HUES48 (cell line): ENCODE results near the gene TMEM74B.
"Not testable (repeated sequence)": the region's sequence is repeated elsewhere in the genome, so short reads cannot be mapped to it uniquely, and the experiment has no call there.

Experiments
- H3K27ac ChIP-seq: one replicate; pipeline ENCODE4 v1.7.0; 2013; ENCODE audit warnings: low read depth, low read length, inconsistent platforms
- H3K27me3 ChIP-seq: 2 replicates; pipeline ENCODE4 v1.6.1; 2013; ENCODE audit warnings: mild to moderate bottlenecking, low read length; ENCODE audit not compliant: control insufficient read depth, insufficient read depth
- H3K36me3 ChIP-seq: 2 replicates; pipeline ENCODE4 v1.6.1; 2013; ENCODE audit warnings: low read length; ENCODE audit not compliant: control insufficient read depth, insufficient read depth
- H3K4me1 ChIP-seq: 2 replicates; pipeline ENCODE4 v1.6.1; 2013; ENCODE audit warnings: mild to moderate bottlenecking, low read length; ENCODE audit not compliant: control insufficient read depth, insufficient read depth
- H3K4me3 ChIP-seq: 2 replicates; pipeline ENCODE4 v1.5.1; 2013; ENCODE audit warnings: mild to moderate bottlenecking, low read depth, low read length
- H3K9ac ChIP-seq: 2 replicates; pipeline ENCODE4 v1.6.1; 2013; ENCODE audit warnings: mild to moderate bottlenecking, low read depth, low read length, moderate library complexity
- H3K9me3 ChIP-seq: 2 replicates; pipeline ENCODE4 v1.6.1; 2013; ENCODE audit warnings: low read length; ENCODE audit not compliant: control insufficient read depth, insufficient read depth

The TMEM74B gene

DNA sequence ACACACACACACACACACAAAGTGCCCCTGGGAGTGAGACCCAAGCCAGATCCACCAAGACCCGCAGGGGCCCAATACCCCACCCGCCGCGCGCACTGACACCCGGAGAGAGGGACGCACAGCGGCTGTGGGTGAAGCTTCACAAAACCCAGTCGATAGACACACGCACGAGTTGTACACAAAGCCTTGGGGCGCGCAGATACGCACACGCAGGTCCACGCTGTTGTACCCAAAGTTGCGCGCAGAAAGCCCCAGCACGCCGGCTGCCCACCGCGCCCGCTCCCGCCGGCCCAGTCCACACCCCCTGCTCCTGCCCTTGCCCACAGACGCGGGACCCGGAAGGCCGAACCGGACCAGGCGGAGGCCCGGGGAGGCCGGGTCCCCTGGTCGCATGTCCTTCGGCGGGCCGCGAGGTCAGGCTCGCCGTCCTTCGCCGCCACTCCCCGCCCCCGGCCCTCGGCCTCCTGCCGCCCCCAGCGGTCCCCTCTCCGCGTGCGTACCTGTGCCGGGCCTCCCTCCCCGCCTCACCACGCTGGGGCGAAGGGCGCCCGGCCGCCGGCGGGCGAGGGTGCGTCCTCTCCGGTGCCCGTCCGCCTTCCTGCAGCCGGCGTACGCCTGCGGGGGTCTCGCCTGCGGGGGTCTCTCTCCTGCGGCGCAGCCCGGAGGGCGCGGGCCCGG, at the start of gene TMEM74B:
TMEM74B (minus strand) TSS at position 344 of the 678 bp plus-strand sequence. CDS start 1,180 bp downstream, outside the sequence.
- Histone ChIP-seq H3K4me1 (peaks cover 24% of the 10 kb centered on the region), H3K9me3 (no peaks in the 10 kb centered on the region), H3K4me3 (peak within 1 kb of the TSS; percentile 60)

DNA sequence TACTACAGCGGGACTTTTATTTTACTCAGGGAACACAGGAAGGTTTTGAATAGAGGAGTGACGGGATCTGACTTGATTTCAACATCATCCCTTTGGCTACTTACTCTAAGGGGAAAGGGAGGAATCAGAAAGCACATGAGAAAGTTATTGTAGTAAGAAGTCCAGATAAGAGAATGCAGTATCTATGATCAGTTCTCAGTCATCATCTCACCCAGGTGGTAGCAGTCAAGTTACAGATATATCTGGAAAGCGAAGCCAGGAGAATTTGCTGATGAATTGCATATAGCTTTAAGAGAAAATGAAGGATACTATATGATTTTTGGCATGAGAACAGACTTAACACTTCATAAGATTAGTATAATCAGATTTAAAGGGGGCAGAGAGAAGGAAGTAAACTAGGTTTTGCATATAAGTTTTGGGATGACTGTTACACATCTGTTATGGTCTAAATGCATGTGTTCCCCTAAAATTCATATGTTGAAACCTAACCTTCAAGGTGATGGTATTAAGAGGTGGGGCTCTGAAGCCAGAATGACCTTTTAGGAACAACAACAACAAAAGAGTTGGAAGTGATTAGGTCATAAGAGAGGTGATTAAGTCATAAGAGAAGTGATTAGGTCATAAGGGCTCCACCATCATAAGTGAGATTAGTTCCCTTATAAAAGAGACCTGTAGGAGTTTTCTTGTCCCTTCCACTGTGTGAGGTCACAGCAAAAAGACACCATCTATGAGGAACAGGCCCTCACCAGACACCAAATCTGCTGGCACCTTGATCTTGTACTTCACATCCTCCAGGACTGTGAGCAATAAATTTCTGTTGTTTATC, 47.7 kb upstream of the TMEM74B start:
- H3K27me3 ChIP-seq, result peaks cover 22% of the 10 kb centered on the region
- no peaks in the 10 kb centered on the region for H3K36me3 ChIP-seq
- H3K9ac ChIP-seq, result no peak overlapping the region
- no peak overlapping the region for H3K27ac ChIP-seq
- no peaks in the 10 kb centered on the region for H3K4me1 ChIP-seq
- H3K4me3 ChIP-seq, result no peak overlapping the region
- H3K9me3 ChIP-seq, result no peaks in the 10 kb centered on the region

More for the DNA sequence above, at the start of gene TMEM74B:
- Histone ChIP-seq H3K27ac (no peak within 1 kb of the TSS), H3K9ac (no peak within 1 kb of the TSS), H3K27me3 (peaks cover 48% of the 10 kb centered on the region), H3K36me3 (no peaks in the 10 kb centered on the region)

DNA sequence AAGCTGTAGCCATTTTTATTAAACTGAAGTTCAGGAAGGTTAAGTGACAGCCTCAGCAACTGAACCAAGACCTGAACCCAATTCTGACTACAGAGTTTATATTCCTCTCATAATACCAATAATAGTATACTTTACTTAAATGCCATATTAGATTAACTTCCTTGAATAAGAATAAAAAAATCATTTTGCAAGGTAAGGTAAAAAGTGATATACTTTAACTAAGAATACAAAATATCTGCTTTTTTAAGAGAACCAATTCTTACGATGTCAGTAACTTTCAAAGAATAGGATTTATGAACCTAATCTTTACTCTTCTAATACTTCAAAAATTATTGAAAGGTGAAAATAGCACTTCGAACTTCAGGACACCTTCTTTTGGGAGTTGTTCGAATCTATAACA, 44.8 kb upstream of the TMEM74B start:
- Histone ChIP-seq H3K4me1 (no peaks in the 10 kb centered on the region), H3K9me3 (no peaks in the 10 kb centered on the region), H3K36me3 (no peaks in the 10 kb centered on the region), H3K27ac (no peak overlapping the region), H3K9ac (no peak overlapping the region), H3K27me3 (peaks cover 37% of the 10 kb centered on the region), H3K4me3 (no peak overlapping the region)

DNA sequence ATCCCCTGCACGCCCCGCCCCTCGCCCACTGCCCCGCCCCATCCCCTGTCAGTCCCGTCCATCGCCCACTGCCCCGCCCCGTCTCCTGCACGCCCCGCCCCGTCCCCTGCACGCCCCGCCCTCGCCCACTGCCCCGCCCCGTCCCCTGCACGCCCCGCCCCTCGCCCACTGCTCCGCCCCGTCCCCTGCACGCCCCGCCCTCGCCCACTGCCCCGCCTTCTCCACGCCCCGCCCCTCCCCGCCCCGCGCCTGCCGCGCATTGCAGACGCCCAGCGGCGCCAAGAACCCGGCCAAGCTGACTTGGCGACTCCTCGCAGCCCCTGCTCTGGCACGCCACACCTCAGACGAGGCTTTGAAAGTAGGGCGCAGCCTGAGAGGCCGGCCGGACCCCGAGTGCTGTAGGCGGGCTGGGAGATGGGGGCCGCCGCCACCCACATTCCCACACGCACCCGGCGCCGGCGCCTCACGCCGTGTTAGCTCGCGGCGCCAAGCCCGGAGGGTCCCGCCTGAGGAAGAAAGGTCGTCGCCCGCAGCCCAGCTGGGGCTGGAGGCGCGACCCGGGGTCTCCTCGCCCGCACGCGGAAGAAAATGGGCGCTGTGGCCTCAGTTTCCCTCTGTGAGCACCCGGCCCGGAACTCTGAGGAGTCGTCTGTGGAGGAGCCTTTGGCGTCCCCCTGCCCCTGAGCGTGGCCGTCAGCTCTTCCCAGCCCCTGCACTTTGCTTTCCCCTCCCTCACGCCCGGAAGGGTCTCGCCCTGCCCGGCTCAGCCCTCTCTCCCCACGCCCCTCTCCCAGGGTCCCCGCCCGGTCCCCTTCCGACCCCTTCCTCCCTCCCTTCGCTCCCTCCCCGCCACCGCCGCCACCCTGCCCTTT, 41.2 kb upstream of the TMEM74B start, which contains the start of gene RAD21L1:
RAD21L1 (plus strand) TSS at position 262 of the 872 bp plus-strand sequence. CDS start 2,410 bp downstream, outside the sequence.
- Histone ChIP-seq H3K9me3 (no peaks in the 10 kb centered on the region), H3K27me3 (peaks cover 33% of the 10 kb centered on the region), H3K9ac (peak within 1 kb of the TSS; percentile 69), H3K36me3 (no peaks in the 10 kb centered on the region), H3K4me1 (no peaks in the 10 kb centered on the region), H3K4me3 (peak within 1 kb of the TSS; percentile 78), H3K27ac (peak within 1 kb of the TSS; percentile 57)

DNA sequence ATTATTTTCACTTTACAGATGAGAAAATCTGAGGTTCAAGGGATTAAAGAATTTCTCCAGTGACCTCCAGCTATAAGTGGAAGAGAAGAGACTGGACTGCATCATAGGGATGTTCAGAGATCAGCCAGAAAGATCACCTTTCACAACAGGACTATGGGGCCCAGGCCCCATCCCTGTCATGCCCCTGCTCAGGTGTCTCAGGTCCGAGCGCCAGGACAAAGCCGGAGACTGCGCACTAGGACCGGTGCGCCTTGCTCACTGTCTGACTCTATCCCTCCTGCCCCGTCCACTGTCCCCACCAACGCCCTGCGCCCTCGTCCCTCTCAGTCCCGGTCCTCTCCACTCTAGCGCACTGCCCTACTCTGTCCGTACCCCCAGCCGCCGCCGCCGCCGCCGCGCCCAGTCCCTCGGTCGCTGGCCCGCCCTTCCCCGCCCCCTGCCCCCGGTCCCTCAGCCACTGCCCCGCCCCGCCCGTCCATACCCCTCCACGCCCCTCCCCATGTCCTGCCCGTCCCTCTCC, 40.5 kb upstream of the TMEM74B start:
- H3K27me3 ChIP-seq, result peaks cover 33% of the 10 kb centered on the region
- H3K9ac ChIP-seq, result no peak overlapping the region
- H3K36me3 ChIP-seq, result no peaks in the 10 kb centered on the region
- no peaks in the 10 kb centered on the region for H3K4me1 ChIP-seq
- H3K9me3 ChIP-seq, result no peaks in the 10 kb centered on the region
- peak overlapping the region; percentile 77 for H3K4me3 ChIP-seq
- no peak overlapping the region for H3K27ac ChIP-seq

DNA sequence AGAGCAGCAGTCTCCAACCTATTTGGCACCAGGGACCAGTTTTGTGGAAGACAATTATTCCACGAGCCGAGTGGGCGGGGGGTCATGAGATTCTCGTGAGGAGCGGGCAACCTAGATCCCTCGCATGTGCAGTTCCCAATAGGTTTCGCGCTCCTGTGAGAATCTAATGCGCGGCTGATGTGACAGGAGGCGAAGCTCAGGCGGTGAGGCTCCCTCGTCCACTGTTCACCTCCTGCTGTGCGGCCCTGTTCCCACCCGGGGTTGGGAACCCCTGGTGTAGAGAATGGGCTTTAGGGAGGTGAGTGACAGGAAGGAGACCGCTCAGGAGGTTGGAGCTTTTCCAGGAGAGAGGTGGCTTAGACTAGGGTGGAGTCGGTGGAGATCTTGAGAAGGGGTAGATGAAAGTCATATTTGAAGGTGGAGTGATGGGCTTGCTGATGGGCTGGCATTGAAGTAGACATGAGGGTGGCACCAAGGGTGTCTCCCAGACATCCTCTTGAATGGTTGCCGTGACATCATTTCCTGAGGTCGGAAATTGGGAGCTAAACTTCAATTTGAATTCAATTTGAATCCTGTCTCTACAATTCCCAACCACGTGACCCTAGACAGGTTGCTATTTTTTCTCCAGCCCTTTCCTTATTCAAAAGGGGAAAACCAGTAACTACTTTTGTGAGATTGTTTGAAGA, 39.6 kb upstream of the TMEM74B start:
- H3K4me1 ChIP-seq, result no peaks in the 10 kb centered on the region
- peaks cover 29% of the 10 kb centered on the region for H3K27me3 ChIP-seq
- no peaks in the 10 kb centered on the region for H3K36me3 ChIP-seq
- H3K27ac ChIP-seq, result no peak overlapping the region
- no peak overlapping the region for H3K9ac ChIP-seq
- no peaks in the 10 kb centered on the region for H3K9me3 ChIP-seq
- no peak overlapping the region for H3K4me3 ChIP-seq

DNA sequence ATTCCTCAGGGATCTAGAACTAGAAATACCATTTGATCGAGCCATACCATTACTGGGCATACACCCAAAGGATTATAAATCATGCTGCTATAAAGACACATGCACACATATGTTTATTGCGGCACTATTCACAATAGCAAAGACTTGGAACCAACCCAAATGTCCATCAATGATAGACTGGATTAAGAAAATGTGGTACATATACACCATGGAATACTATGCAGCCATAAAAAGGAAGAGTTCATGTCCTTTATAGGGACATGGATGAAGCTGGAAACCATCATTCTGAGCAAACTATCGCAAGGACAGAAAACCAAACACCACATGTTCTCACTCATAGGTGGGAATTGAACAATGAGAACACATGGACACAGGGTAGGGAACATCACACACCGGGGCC, 38.0 kb upstream of the TMEM74B start:
- not testable (repeated sequence) for H3K4me1 ChIP-seq, H3K9me3 ChIP-seq, H3K27ac ChIP-seq, H3K36me3 ChIP-seq, H3K4me3 ChIP-seq, H3K9ac ChIP-seq
- peaks cover 17% of the 10 kb centered on the region for H3K27me3 ChIP-seq

DNA sequence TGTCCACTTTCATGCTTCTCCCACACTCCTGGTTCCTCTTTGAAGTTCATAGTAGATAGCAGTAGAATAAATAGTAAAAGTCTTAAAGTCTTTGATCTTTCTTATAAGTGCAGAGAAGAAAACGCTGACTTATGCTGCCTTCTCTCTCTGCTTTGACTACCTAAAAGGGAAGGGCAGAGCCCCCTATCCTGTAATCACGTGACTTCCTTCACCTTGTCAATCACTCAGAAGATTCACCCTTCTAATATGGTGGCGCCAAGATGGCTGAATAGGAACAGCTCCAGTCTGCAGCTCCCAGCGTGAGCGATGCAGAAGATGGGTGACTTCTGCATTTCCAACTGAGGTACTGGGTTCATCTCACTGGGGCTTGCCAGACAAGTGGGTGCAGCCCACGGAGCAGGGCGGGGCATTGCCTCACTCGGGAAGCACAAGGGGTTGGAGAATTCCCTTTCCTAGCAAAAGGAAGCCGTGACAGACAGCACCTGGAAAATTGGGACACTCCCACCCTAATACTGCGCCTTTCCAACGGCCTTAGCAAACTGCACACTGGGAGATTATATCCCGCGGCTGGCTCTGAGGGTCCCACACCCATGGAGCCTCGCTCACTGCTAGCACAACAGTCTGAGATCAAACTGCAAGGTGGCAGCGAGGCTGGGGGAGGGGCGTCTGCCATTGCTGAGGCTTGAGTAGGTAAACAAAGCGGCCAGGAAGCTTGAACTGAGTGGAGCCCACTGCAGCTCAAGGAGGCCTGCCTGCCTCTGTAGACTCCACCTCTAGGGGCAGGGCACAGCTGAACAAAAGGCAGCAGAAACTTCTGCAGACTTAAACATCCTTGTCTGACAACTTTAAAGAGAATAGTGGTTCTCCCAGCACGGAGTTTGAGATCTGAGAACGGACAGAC, 32.0 kb upstream of the TMEM74B start:
- H3K4me3 ChIP-seq, H3K9me3 ChIP-seq, H3K36me3 ChIP-seq, H3K27ac ChIP-seq, H3K9ac ChIP-seq, H3K27me3 ChIP-seq: not testable (repeated sequence)
- peaks cover 15% of the 10 kb centered on the region for H3K4me1 ChIP-seq

DNA sequence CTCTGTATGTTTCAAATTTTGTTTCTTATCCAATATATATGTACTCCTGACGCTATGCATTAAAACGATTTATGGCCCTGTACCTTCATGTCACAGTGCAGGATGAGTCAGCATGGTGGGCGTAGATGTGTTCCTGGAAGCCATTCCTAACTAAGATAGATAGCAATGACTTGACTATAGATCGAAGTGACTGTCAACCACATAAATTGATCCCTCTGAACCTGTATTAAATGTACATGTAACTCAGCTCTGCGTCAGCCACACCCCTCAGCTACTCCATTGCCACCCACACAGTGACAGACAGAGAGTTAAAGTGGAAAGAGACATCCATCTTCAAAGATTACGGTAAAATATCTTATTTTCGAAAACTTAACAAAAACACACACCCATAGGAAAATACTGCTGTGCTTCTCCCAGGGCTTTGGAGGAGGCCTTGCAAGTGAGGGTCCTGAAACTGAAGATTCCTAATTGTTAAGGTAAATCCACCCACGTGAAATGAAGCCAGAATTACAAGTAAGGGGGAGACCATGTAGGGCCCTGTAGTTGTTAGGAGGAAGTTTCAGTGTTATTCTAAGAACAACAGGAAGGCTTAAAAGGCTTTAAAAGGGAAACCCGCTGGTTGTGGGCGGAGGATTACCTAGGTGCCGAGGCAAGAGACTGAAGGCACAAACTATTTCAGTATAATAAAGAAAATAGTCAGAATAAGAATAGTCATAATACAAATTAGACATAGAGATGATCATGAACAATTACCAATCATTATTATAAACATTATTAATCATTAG, 30.8 kb upstream of the TMEM74B start:
- Histone ChIP-seq H3K9ac (no peak overlapping the region), H3K36me3 (no peaks in the 10 kb centered on the region), H3K9me3 (no peaks in the 10 kb centered on the region), H3K4me3 (no peak overlapping the region), H3K27ac (peak overlapping the region; percentile 78), H3K27me3 (peaks cover 6% of the 10 kb centered on the region), H3K4me1 (peaks cover 15% of the 10 kb centered on the region)
